Cardiac fibroblast (primary cell): ENCODE data around the gene SULT1C3.
A peak's percentile ranks its signal among the peaks of the same experiment; 100 is the strongest.

Source experiments
- DNase-seq, 2 donors: peaks; one replicate each; pipeline versions ENCODE4 v3.0.0 to v3.0.0-alpha.2; 2010; ENCODE audit warnings: low read depth in 2 of 2
- H3K4me3 ChIP-seq, 2 donors: replicated peaks in 1 of 2; 1 replicate in 1 of 2; 2 replicates in 1 of 2; pipeline ENCODE4 v1.5.1; 2011; ENCODE audit warnings: low read depth in 2 of 2, low read length in 2 of 2, mild to moderate bottlenecking in 2 of 2, moderate library complexity in 1 of 2
- CTCF ChIP-seq: IDR thresholded peaks from one replicate; pipeline ENCODE4 v1.5.1; 2011; ENCODE audit warnings: low read depth, mild to moderate bottlenecking, low read length, inconsistent platforms

The SULT1C3 gene

GRCh38 chr2:108215794-108216211 is 24.0 kb upstream of the SULT1C3 start:
- DNase-seq: peak; percentile 8 to 65
- peak; percentile 40 for TF ChIP-seq CTCF

GRCh38 chr2:108217211-108217610 is 22.6 kb upstream of the SULT1C3 start:
- peak in 1 of 2 donors; percentile 28 for DNase-seq
- TF ChIP-seq CTCF: no peak
- H3K4me3 ChIP-seq: no peak overlapping the region

More at GRCh38 chr2:108215794-108216211, 24.0 kb upstream of the SULT1C3 start:
- no peak overlapping the region for H3K4me3 ChIP-seq

- no peak for DNase-seq
- TF ChIP-seq CTCF: no peak
- no peak overlapping the region for H3K4me3 ChIP-seq
Observed at GRCh38 chr2:108219688-108220087, 20.1 kb upstream of the SULT1C3 start.

- no peak for DNase-seq
- TF ChIP-seq CTCF: no peak
- no peak overlapping the region for H3K4me3 ChIP-seq
Observed at GRCh38 chr2:108220191-108220590, 19.6 kb upstream of the SULT1C3 start.

GRCh38 chr2:108220942-108221541 is 18.7 kb upstream of the SULT1C3 start:
- TF ChIP-seq CTCF: no peak
- DNase-seq: no peak
- H3K4me3 ChIP-seq: no peak overlapping the region

GRCh38 chr2:108222261-108222660 is 17.5 kb upstream of the SULT1C3 start:
- no peak overlapping the region for H3K4me3 ChIP-seq
- DNase-seq: no peak
- no peak for TF ChIP-seq CTCF

GRCh38 chr2:108223573-108223972 is 16.2 kb upstream of the SULT1C3 start:
- no peak for DNase-seq
- no peak for TF ChIP-seq CTCF
- no peak overlapping the region for H3K4me3 ChIP-seq
